Panc1 (cell line): ENCODE measurements around the gene ACOXL.

ENCODE experiments used
- CTCF ChIP-seq: fragments of 450-650 bp; IDR thresholded peaks from 2 replicates; pipeline ENCODE4 v1.5.1; 2017; ENCODE audit warnings: mild to moderate bottlenecking
- POLR2AphosphoS5 ChIP-seq: IDR thresholded peaks from 2 replicates; pipeline ENCODE4 v1.6.1; 2012; ENCODE audit warnings: mild to moderate bottlenecking, low read depth, low read length, moderate library complexity

- TF ChIP-seq CTCF (no peak), POLR2AphosphoS5 (no peak)
These were observed 17.7 kb upstream of the ACOXL start for GRCh38 chr2:110714452-110715224.
